HUES6 (cell line): Measurements from ENCODE around the gene CA6.

Source experiments
- H3K27ac ChIP-seq: 2 replicates; pipeline ENCODE4 v1.7.0; 2013; ENCODE audit warnings: low read depth, mild to moderate bottlenecking, low read length, inconsistent platforms
- H3K27me3 ChIP-seq: 2 replicates; pipeline ENCODE4 v1.6.1; 2013; ENCODE audit warnings: low read length; ENCODE audit not compliant: control insufficient read depth, insufficient read depth
- H3K36me3 ChIP-seq: 2 replicates; pipeline ENCODE4 v1.6.1; 2013; ENCODE audit warnings: low read length; ENCODE audit not compliant: control insufficient read depth, insufficient read depth
- H3K4me1 ChIP-seq: 2 replicates; pipeline ENCODE4 v1.6.1; 2013; ENCODE audit warnings: low read length; ENCODE audit not compliant: control insufficient read depth, insufficient read depth
- H3K4me3 ChIP-seq: 2 replicates; pipeline ENCODE4 v1.5.1; 2013; ENCODE audit warnings: low read depth, low read length
- H3K9ac ChIP-seq: one replicate; pipeline ENCODE4 v1.6.1; 2013; ENCODE audit warnings: mild to moderate bottlenecking, low read length
- H3K9me3 ChIP-seq: 2 replicates; pipeline ENCODE4 v1.6.1; 2013; ENCODE audit warnings: low read depth, low read length; ENCODE audit not compliant: control insufficient read depth, insufficient read depth

Gene CA6

GRCh38 chr1:8974551-8974950 is 28.9 kb downstream of the CA6 start:
- no peaks in the 10 kb centered on the region for H3K27me3 ChIP-seq
- H3K9me3 ChIP-seq = no peaks in the 10 kb centered on the region
- H3K9ac ChIP-seq = no peak overlapping the region
- no peaks in the 10 kb centered on the region for H3K36me3 ChIP-seq
- no peak overlapping the region for H3K27ac ChIP-seq
- no peak overlapping the region for H3K4me3 ChIP-seq
- no peaks in the 10 kb centered on the region for H3K4me1 ChIP-seq

GRCh38 chr1:8976338-8976737 is 30.7 kb downstream of the CA6 start:
- Histone ChIP-seq H3K36me3 (no peaks in the 10 kb centered on the region), H3K9ac (no peak overlapping the region), H3K9me3 (peaks cover 4% of the 10 kb centered on the region; the same call in 1 of the 2 replicates), H3K4me1 (no peaks in the 10 kb centered on the region), H3K4me3 (no peak overlapping the region), H3K27me3 (no peaks in the 10 kb centered on the region), H3K27ac (no peak overlapping the region)

GRCh38 chr1:8976896-8977450 is 31.3 kb downstream of the CA6 start:
- Histone ChIP-seq H3K36me3 (no peaks in the 10 kb centered on the region), H3K9me3 (peaks cover 4% of the 10 kb centered on the region; the same call in 1 of the 2 replicates), H3K4me1 (no peaks in the 10 kb centered on the region), H3K9ac (no peak overlapping the region), H3K27me3 (no peaks in the 10 kb centered on the region), H3K27ac (no peak overlapping the region), H3K4me3 (no peak overlapping the region)

GRCh38 chr1:8980656-8981055 is 35.0 kb downstream of the CA6 start:
- no peaks in the 10 kb centered on the region for H3K27me3 ChIP-seq
- no peak overlapping the region for H3K4me3 ChIP-seq
- no peak overlapping the region for H3K9ac ChIP-seq
- no peak overlapping the region for H3K27ac ChIP-seq
- peaks cover 4% of the 10 kb centered on the region; the same call in 1 of the 2 replicates for H3K9me3 ChIP-seq
- H3K4me1 ChIP-seq = no peaks in the 10 kb centered on the region
- H3K36me3 ChIP-seq = no peaks in the 10 kb centered on the region

GRCh38 chr1:8981169-8981568 is 35.5 kb downstream of the CA6 start:
- H3K27me3 ChIP-seq = no peaks in the 10 kb centered on the region
- no peaks in the 10 kb centered on the region for H3K36me3 ChIP-seq
- H3K27ac ChIP-seq = no peak overlapping the region
- H3K4me3 ChIP-seq = no peak overlapping the region
- no peaks in the 10 kb centered on the region for H3K4me1 ChIP-seq
- peaks cover 4% of the 10 kb centered on the region; the same call in 1 of the 2 replicates for H3K9me3 ChIP-seq
- no peak overlapping the region for H3K9ac ChIP-seq

GRCh38 chr1:8984203-8984602 is 38.5 kb downstream of the CA6 start:
- H3K27ac ChIP-seq = no peak overlapping the region
- no peak overlapping the region for H3K4me3 ChIP-seq
- no peaks in the 10 kb centered on the region for H3K36me3 ChIP-seq
- H3K9me3 ChIP-seq = peaks cover 4% of the 10 kb centered on the region; the same call in 1 of the 2 replicates
- H3K9ac ChIP-seq = no peak overlapping the region
- no peaks in the 10 kb centered on the region for H3K27me3 ChIP-seq
- 0 out of 2 replicates have a peak, but pooled peaks cover 4% of the 10 kb centered on the region for H3K4me1 ChIP-seq

GRCh38 chr1:8984990-8985389 is 39.3 kb downstream of the CA6 start:
- peaks cover 4% of the 10 kb centered on the region; the same call in 1 of the 2 replicates for H3K9me3 ChIP-seq
- H3K27me3 ChIP-seq = no peaks in the 10 kb centered on the region
- no peak overlapping the region for H3K27ac ChIP-seq
- H3K4me3 ChIP-seq = no peak overlapping the region
- 0 out of 2 replicates have a peak, but pooled peaks cover 4% of the 10 kb centered on the region for H3K4me1 ChIP-seq
- no peak overlapping the region for H3K9ac ChIP-seq
- H3K36me3 ChIP-seq = no peaks in the 10 kb centered on the region

- no peak overlapping the region for H3K27ac ChIP-seq
- no peaks in the 10 kb centered on the region for H3K9me3 ChIP-seq
- H3K27me3 ChIP-seq = no peaks in the 10 kb centered on the region
- H3K4me1 ChIP-seq = 0 out of 2 replicates have a peak, but pooled peaks cover 4% of the 10 kb centered on the region
- H3K36me3 ChIP-seq = no peaks in the 10 kb centered on the region
- no peak overlapping the region for H3K9ac ChIP-seq
- no peak overlapping the region for H3K4me3 ChIP-seq
Measured at GRCh38 chr1:8985915-8986813, 40.5 kb downstream of the CA6 start.

- Histone ChIP-seq H3K27ac (no peak overlapping the region), H3K9ac (no peak overlapping the region), H3K36me3 (no peaks in the 10 kb centered on the region), H3K4me3 (no peak overlapping the region), H3K9me3 (no peaks in the 10 kb centered on the region), H3K4me1 (0 out of 2 replicates have a peak, but pooled peaks cover 4% of the 10 kb centered on the region), H3K27me3 (no peaks in the 10 kb centered on the region)
Measured at GRCh38 chr1:8986814-8987190, 41.1 kb downstream of the CA6 start.

GRCh38 chr1:8987881-8988617 is 42.4 kb downstream of the CA6 start:
- H3K9ac ChIP-seq = no peak overlapping the region
- H3K4me1 ChIP-seq = 0 out of 2 replicates have a peak, but pooled peaks cover 4% of the 10 kb centered on the region
- H3K27me3 ChIP-seq = no peaks in the 10 kb centered on the region
- H3K27ac ChIP-seq = no peak overlapping the region
- no peak overlapping the region for H3K4me3 ChIP-seq
- H3K36me3 ChIP-seq = no peaks in the 10 kb centered on the region
- peaks cover 5% of the 10 kb centered on the region for H3K9me3 ChIP-seq

- Histone ChIP-seq H3K9ac (no peak overlapping the region), H3K36me3 (no peaks in the 10 kb centered on the region), H3K27ac (no peak overlapping the region), H3K27me3 (no peaks in the 10 kb centered on the region), H3K4me3 (no peak overlapping the region), H3K4me1 (0 out of 2 replicates have a peak, but pooled peaks cover 4% of the 10 kb centered on the region), H3K9me3 (peaks cover 7% of the 10 kb centered on the region)
Measured at GRCh38 chr1:8988618-8988967, 42.9 kb downstream of the CA6 start.
